ENCODE measurements around the gene PRPH. TPM values are rescaled to one million over a fixed set of nuclear protein-coding genes. Genes with fewer than 3 reads are reported as not detected.

Gene PRPH
- total RNA-seq, 2 experiments from 2014 or later = not detected

- no peak overlapping the region for H3K27ac Mint-ChIP-seq
- peak overlapping the region; percentile 34 for H3K4me3 Mint-ChIP-seq
- peaks cover 96% of the 10 kb centered on the region for H3K27me3 Mint-ChIP-seq
- DNase-seq = peak; percentile 87
- H3K4me1 Mint-ChIP-seq = peaks cover 33% of the 10 kb centered on the region
- H3K36me3 Mint-ChIP-seq = no peaks in the 10 kb centered on the region
- no peaks in the 10 kb centered on the region for H3K9me3 Mint-ChIP-seq
Measured at GRCh38 chr12:49342066-49342913, 47.3 kb downstream of the PRPH start.

- Mint-ChIP-seq H3K36me3 (no peaks in the 10 kb centered on the region), H3K27ac (no peak overlapping the region), H3K27me3 (peaks cover 96% of the 10 kb centered on the region), H3K4me3 (peak overlapping the region; percentile 34), H3K4me1 (peaks cover 30% of the 10 kb centered on the region), H3K9me3 (no peaks in the 10 kb centered on the region)
- DNase-seq = no peak
Measured at GRCh38 chr12:49342914-49343731, 48.2 kb downstream of the PRPH start.

GRCh38 chr12:49344486-49345050, 49.6 kb downstream of the PRPH start:
- no peaks in the 10 kb centered on the region for H3K9me3 Mint-ChIP-seq
- peaks cover 94% of the 10 kb centered on the region for H3K27me3 Mint-ChIP-seq
- H3K4me3 Mint-ChIP-seq = no peak overlapping the region
- no peaks in the 10 kb centered on the region for H3K36me3 Mint-ChIP-seq
- no peak overlapping the region for H3K27ac Mint-ChIP-seq
- no peak for DNase-seq
- H3K4me1 Mint-ChIP-seq = peaks cover 34% of the 10 kb centered on the region

- Mint-ChIP-seq H3K36me3 (no peaks in the 10 kb centered on the region), H3K4me3 (peak overlapping the region; percentile 37), H3K9me3 (no peaks in the 10 kb centered on the region), H3K27ac (no peak overlapping the region), H3K4me1 (peaks cover 34% of the 10 kb centered on the region), H3K27me3 (peaks cover 94% of the 10 kb centered on the region)
- no peak for DNase-seq
Measured at GRCh38 chr12:49345051-49345824, 50.3 kb downstream of the PRPH start.

DNA sequence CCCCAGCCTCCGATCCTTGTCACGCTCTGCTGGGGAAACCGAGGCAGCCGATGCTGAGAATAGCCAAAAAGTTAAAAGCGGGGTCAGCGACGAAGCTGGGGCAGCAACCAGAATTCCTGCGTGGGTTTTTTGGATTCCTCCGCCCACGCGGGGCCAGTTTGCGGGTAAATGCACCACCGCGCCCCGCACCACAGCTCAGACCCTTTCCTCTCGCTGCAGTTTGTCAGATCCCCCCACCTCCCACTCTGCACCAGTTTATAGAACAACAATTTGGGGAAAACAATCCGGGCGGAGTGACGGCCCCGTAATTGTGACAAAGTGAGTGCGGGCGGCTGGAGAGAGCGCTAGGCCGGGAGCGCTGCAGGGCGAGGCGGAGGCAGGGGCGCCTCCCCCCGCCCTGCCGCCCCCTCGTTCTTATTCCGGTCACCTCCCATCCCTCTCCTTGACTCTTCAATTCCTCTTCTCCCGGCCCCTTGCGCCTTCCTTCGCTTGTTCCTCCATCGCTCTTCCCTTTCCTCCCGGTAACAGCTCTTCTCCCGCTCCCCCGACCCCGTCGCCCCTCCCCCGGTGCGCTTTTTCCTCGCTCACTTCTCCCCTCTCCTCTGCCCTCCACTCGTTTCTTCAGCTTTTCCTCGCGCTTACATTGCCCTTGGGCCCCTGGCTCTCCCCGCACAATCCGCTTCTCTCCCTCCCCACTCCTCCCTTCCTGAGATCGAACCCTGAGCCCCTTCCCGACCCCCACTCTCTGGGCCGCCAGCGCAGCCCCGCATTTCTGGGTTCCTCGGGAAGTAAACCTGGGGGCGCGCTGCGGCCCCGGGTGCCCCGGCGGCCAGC, 51.1 kb downstream of the PRPH start:
- Mint-ChIP-seq H3K4me1 (peaks cover 34% of the 10 kb centered on the region), H3K36me3 (no peaks in the 10 kb centered on the region), H3K27me3 (peaks cover 94% of the 10 kb centered on the region), H3K27ac (no peak overlapping the region), H3K9me3 (no peaks in the 10 kb centered on the region), H3K4me3 (peak overlapping the region; percentile 70)
- DNase-seq = no peak

DNA sequence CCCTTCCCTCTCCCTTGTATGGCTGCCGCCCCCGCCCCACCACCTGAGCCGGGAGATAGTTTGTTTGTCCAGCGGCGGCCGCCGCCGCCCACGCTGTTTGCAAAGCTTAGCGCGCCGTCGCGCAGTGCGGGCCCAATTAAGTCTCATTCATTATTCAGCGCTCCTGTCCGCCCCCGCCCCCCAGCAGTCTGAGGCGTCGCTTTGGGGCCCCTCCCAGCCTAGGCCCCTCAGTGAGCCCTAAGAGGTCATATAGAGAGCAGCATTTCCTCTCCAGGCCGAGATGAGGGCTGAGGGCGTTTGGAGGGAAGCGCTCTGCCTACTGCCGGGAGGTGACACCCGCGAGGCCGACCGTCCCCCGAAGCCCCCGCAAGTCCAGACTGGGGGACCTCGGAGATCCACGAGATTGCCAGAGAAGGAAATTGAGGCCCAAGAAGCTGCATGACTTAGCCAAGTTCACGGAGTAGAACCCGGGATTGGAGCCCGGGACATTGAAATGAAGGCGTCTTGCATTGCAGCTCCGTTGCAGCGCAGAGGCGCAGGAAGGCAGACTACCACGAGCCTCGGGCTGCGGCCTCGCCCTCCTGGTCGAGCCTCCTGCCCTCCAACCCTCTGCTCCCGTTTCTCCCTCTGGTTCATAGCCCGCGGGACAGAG, 51.8 kb downstream of the PRPH start, which contains the start of gene DNAJC22:
Gene DNAJC22, plus strand, starts transcription at position 230 of the 652 bp plus-strand sequence. CDS start 1,985 bp downstream, outside the sequence.
- Mint-ChIP-seq H3K27ac (no peak within 1 kb of the TSS), H3K9me3 (no peaks in the 10 kb centered on the region), H3K4me3 (peak within 1 kb of the TSS; percentile 70), H3K36me3 (no peaks in the 10 kb centered on the region), H3K27me3 (peaks cover 93% of the 10 kb centered on the region), H3K4me1 (peaks cover 34% of the 10 kb centered on the region)
- peak; percentile 49 for DNase-seq

- no peak overlapping the region for H3K27ac Mint-ChIP-seq
- H3K4me3 Mint-ChIP-seq = peak overlapping the region; percentile 59
- no peaks in the 10 kb centered on the region for H3K9me3 Mint-ChIP-seq
- no peaks in the 10 kb centered on the region for H3K36me3 Mint-ChIP-seq
- DNase-seq = peak; percentile 83
- peaks cover 34% of the 10 kb centered on the region for H3K4me1 Mint-ChIP-seq
- H3K27me3 Mint-ChIP-seq = peaks cover 93% of the 10 kb centered on the region
Measured at GRCh38 chr12:49347311-49348193, 52.6 kb downstream of the PRPH start.

Other genes with a start within 250 kb of the PRPH start
- 10 to 100 TPM; 45.3 to 47.5 TPM for gene KMT2D, start 234.4 kb upstream of the PRPH start, total RNA-seq
- 10 to 100 TPM; 11.0 to 13.2 TPM for gene RHEBL1, start 225.2 kb upstream of the PRPH start, total RNA-seq
- not detected for gene DHH, start 200.3 kb upstream of the PRPH start, total RNA-seq
- gene LMBR1L, start 184.3 kb upstream of the PRPH start, total RNA-seq = 10 to 100 TPM; 21.9 to 25.4 TPM
- gene TUBA1B, start 163.8 kb upstream of the PRPH start, total RNA-seq = 1,000 to 10,000 TPM; 2,350 to 2,390 TPM
- gene TUBA1A, start 106.1 kb upstream of the PRPH start, total RNA-seq = 10 to 100 TPM; 54.3 to 55.0 TPM
- 100 to 1,000 TPM; 315 to 343 TPM for gene TUBA1C, start 30.1 kb upstream of the PRPH start, total RNA-seq
- 10 to 100 TPM; 56.6 to 59.7 TPM for gene TROAP, start 28.1 kb downstream of the PRPH start, total RNA-seq
- not detected for gene C1QL4, start 42.0 kb downstream of the PRPH start, total RNA-seq
- gene DNAJC22, start 51.7 kb downstream of the PRPH start, total RNA-seq = not detected
- 1 to 10 TPM; 8.5 to 9.1 TPM for gene SPATS2, start 72.3 kb downstream of the PRPH start, total RNA-seq
- 10 to 100 TPM; 10.2 to 10.9 TPM for gene KCNH3, start 243.9 kb downstream of the PRPH start, total RNA-seq